Activated CD8-positive, alpha-beta memory T cell treated with anti-CD3 and anti-CD28 coated beads, Interleukin-2, amount 50 U/mL, for 24 hours (primary cell): Measurements from ENCODE around the gene VIPR2.

Source experiments
- DNase-seq: peaks from one replicate; pipeline ENCODE4 v3.0.0-alpha.2; 2020; ENCODE audit errors: extremely low read depth

Gene VIPR2

DNA sequence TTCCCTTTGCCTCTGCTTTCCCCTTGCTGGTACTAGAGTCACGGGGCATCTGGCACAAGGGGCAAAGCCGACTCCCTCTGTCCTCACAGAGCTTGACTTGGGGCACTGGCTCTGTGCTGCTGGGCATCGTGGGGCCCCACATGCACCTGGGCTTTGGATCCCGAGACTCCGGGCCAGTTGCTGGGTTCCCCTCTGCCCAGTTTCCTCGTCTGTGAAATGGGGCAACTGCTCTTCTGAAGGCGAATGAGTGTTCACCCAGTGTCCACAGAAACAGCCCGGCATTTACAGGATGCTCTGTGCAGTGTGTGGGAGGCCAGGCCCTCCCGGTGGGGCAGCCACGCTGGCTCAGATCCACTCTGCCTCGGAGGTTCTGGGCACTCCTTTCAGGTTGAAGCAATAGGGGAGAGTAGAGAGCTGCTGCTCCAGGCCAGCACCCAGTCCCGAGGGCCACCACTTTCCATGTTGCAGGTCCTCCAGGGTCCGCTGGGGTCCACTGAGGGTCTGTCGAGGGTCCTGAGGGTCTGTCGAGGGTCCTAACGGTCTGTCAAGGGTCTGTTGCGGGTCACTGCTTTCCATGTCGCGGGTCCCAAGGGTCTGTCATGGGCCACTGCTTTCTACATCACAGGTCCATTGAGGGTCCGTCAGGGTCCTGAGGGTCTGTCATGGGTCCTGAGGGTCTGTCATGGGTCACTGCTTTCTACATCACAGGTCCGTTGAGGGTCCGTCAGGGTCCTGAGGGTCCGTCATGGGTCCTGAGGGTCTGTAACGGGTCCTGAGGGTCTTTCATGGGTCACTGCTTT lies 103.6 kb downstream of the VIPR2 start:
- no peak for DNase-seq

DNA sequence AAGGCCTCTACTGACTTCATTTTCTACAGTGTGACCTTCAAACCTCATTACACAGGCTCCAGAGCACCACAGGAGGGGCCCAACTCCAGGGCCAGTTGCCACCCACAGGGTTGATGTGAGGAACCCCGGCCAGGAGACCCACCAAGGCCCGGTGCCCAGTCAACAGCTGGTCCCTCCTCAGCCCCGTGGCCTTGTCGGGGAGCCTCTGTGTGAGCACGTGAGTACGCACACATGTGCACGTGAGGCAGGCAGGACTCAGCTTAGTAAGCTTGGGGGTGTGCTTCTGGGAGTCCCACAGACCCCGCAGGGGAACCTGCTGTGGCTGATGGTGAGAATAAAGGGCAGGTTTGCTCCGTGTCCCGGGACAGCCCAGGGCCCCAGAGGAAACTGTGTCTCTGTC lies 104.5 kb downstream of the VIPR2 start:
- no peak for DNase-seq

DNA sequence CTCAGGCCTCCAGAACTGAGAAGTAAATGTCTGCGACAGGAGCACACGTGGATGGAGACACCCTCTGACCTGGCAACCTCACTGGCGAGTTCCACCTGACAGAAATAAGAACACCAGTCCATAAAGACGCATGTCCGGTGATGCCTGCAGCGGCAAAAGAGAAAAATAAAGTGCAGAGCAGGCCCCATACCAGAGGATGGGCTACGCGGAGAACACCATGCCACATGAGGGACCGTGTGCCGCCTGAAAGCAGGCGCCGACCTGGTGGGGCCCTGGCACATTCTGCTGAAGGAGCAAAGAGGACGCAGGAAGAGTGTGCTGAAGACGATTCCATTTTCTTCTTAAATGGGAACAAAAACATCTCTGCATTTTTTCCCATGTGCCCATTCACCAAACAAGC lies 105.0 kb downstream of the VIPR2 start:
- no peak for DNase-seq

DNA sequence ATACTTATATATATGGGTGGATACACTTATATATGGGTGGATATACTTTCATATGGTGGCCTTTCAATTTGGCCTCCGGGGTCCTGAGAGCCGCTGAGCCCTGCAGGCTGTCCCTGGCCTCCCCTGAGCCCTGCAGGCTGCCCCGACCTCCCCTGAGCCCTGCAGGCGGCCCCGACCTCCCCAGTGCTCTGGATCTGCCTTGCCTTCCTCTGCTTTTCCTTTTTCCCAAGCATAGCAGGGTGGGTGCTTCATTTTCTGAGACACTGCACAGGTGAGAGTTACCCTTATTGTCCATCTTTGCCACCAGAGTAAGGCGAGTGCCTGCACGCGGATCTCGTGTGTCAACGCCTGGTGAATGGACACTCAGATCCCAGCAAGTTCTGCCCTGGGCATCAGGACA lies 106.6 kb downstream of the VIPR2 start:
- DNase-seq = no peak

DNA sequence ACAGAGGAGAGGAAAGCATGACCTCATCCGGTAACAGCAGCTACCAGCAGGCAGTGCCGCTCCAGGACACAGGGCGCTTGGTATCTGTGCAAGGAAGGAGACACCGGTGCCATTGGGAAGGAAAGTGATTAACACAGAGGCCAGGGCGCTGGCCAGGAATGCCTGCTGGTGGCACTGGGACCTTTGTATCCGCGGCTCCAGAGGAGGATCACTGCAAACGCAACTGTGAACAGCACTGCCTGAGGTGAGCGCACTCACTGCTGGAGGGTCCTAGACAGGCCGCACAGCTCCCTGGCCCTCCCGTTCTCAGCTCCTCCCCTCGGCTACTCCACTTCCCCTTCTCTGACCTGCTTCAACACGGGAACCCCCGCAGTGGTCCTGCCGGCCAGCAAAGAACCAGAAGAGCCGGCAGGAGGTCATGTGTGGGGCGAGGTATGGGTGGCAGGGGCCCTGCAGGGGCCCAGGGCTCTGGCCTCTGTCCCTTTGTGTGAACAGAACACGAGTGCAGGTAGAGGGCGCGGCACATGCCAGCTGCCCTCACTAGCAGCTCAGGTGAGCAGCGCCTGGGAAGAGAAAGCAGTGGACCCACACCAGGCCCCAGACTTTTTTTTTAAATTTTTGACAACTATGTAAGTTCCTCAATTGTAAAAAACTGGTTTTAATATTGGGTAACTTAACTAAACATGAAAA lies 107.6 kb downstream of the VIPR2 start:
- DNase-seq = no peak

DNA sequence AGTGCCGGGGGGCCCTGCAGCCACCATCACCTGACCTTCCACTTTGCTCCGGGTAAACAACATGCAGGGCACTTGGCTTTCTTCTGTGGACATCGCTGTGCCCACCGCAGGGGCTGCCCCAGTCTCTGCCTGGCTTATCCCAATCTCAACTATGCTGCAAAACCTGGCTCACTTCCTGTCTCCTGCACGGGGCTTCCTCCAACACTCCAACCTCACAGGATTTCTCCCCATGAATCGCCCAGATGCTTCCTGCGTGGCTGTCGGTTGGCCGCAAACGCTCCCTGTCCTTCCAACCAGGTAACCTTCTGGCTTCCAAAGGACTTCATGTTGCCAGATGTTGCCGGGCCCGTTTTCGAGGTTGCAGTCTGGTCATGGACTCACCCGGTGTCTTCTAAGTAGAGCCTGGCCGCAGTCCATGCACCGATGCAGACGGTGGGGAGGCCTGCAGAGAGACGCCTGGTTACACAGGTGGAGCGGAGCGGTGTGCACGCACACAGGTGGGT lies 109.0 kb downstream of the VIPR2 start:
- no peak for DNase-seq

DNA sequence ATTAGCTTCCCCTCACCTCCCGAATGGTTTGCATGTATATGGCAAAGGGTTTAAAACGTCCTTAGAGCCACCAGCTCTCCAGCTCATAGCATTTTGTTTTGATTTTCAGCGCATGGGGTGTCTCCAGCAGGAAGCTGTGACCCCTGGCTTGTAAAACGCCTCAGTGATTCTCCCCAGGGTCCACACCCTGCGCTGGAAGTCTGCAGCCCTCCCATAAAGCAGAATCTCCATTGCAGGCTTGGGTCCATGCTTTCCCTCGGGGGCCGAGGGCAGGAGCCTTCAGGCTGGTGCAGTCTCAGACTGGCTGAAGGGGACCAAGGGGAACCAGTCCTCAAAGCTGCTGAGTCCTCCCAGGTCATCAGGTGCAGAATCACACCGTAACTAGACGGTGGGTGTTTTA lies 109.7 kb downstream of the VIPR2 start:
- no peak for DNase-seq

DNA sequence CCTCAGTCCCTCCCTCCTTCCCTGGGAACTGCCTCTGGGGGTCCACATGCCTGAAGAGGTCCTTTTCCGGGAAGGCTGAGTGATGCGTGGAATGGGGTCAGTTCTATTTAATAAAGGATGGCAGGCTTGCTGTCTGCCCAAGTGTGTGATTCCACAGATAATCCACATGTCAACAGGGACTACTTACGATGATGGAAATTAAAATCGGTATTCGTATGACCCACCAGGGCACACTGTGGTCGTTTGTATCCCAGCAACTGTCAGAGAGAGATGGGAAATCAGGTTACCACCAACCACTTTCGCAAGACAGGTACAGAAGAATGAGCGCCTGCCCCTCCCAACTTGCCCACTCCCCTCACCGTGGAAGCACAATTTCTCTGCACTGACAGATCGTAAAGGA lies 110.3 kb downstream of the VIPR2 start:
- DNase-seq = no peak

DNA sequence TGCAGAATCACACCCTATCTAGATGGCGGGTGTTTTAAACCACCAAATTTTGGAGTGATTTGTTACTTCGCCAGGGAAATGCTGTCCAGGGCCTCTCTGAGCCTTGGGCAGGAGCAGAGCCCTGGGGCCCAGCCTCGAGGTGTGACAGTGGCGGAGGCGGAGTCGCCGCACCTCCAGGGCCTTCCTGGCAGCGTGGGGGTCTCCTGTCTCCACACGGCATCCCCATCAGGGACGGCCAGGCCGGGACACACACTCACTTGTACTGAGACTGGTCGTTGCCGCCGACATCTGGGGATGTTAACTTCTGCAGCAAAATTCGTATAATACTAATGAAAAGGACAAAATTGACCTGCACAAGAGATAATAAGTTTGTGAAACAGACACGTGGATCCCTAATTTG lies 110.7 kb downstream of the VIPR2 start:
- DNase-seq = no peak

DNA sequence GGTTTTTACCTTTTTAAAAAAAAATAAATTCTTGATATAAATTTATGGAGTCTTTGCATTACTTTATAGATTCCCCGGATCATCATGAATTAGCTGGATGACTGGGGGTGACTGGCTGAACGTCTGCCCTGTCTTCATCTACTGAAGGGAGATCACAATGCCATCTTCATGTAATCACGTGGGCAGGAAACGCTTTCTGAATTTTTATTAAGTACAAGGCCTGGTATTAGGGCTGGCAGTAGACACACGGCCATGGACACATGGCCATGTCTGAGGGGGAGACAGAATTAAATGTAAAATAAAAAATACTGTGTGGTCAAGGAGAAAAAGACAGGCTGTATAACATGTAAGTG lies 111.2 kb downstream of the VIPR2 start:
- no peak for DNase-seq

DNA sequence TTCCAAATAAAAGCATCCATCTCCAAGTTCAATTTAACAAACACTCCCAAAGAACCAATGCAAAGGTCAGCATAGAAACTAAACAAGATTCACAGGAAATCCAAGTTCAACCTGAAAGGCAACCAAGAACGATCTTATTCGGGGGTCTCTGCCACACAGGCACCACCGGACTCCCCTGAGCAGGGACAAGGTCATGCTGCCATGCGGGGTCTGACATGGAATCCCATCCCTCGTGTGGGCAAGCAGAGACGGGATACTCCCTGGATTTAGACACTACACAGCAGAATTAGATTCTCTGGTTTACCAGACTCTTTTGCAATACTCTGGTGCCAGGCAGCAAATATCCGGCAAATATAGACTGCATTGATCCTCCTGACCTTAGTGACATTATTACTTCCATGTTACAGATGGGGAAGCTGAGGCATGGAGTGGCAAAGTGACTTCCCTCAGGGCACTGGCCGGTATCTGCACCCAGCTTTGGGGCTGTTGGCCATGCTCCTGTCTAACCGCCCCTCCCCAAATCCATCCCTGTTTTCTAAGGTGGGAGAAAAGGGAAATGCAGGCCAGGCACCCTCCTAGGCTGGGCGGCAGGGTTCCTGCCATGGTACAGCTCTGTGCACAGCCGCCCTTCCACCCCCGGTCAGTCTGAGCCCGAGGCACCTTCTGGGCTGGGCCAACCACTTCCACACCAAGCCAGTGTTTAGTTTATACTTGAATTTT lies 111.8 kb downstream of the VIPR2 start:
- no peak for DNase-seq

DNA sequence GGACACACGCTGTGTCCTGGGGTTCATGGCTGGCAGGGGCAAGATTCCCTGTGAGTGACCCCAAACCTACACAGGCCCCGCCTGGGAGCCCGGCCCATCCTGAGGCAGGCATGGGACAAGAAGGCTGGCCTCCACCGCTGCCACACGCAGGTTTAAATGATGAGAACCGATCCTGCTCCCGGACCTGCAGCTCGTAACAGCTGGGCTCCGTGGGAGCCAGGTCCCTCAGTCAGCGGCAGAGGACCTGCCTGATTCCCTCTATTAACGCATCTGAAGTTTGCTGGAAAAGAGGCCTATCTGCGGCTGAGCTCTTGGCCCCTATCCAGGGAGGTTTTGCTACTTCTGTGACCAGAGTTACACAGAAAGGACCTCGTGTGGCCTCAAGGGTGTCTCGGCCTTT lies 112.3 kb downstream of the VIPR2 start:
- no peak for DNase-seq

DNA sequence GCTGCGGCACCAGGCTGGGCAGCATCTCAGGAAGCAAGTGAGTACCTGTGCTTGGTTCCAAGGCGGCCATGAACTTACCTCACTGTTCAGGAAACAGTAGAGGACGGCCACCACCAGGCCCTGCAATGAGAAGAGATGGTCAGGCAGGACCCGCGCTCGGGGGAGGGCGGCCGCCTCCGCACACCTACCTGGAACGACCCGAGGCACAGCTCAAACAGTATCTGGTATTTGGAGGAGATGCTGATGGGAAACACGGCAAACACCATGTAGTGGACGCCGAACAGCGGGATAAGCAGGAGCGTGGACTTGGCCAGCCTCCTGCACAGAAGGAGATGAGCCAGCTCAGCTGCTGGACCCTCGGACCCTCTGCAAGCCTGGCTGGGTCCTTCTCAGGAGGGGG lies 112.9 kb downstream of the VIPR2 start:
- no peak for DNase-seq

DNA sequence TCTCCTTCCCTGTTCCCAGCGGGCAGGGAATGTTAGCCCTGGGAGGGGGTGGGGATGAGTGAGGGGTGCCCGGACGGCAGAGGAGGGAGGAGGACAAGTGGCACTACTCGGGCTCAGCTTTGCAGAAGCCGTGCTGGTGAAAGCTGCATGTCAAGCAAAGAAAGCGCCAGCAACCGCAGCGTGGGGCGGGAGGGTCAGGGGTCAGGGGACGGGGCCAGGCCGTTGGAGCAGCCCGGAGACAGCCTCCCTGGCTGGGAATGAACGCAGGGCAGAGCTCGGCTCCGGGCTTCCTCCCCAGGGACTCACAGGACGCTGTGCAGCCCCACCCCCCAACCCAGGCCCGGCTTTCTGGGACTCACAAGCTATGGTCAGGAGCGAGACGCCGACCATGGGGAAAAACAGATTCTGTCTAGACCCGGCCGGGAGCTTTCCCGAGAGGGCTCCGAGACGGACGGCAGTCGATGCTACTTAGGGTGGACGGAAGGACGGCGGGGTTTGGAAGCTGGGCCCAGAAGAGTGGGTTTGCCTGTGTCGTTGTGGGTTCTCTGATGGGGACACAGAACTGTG lies 113.4 kb downstream of the VIPR2 start:
- no peak for DNase-seq

DNA sequence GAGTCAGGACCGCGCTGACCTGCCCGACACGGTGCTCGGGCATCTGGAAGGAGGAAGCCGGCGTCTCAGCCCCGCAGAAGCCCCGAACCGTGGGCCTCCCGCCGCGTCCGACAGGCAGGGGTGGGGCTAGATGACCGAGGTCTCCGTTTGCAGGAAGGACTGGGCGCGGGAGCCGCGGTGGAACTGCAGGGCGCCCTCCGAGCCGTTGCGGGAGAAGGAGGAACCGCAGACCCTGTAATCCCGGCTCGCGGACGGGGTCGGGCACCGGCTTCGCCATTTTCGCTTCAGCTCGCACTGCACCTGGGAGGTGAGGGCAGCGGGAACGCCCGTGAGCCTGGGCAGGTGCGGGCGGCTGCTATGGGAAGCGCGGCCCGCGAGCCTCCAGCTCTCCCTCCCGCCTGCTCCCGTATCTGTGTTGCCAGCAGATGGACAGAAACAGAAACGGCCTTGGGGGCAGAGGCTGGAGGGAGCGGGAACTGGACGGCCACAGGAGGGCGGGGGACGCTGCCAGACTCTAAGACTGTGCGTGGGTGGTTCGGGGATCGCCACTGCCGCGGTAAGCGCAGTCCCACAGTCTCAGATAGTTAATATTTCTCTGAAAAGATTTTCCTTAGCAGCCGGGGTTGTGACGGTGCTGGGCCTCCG lies 114.1 kb downstream of the VIPR2 start:
- no peak for DNase-seq

DNA sequence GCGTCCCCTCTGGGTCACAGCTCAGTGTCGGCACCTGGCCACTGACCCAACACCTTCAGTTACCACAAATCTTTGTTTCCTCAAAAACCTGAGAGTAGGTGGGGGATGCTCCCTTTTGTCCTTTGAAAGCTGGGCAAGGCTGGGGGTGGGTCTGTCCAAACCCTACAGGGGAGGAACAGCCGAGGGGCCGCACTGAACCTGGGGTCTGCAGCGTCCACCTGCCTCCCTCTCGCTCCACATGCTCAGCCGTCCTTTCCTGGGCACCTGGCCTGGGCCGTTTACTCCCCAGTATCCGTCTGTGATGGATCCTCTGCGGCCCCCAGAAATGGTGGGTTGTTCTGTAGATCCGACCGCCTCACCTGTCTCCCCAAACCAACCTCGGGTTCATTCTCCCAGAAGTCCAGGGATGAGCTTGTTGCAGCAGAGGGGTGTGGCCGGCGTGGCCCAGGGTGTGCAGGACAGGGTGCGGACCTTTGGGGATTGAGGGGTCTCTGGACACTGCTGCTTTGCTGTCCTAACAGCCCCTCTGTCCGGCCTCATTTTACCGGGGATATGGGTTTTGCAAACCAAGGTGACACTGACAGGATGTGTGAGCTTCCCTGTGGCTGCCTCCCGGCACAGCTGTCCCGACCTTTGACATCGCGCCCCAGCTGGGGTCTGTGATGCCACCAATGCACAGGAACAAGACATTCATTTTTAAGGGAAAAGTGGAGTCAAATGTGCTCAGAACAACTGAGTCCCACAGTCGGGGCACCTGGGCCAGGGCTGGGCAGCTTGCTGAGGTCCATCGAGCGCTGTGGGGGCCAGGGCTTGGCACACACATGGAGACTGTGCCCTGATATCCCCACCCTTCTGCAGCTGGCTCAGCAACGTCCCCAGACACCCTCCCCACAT lies 115.9 kb downstream of the VIPR2 start:
- no peak for DNase-seq

DNA sequence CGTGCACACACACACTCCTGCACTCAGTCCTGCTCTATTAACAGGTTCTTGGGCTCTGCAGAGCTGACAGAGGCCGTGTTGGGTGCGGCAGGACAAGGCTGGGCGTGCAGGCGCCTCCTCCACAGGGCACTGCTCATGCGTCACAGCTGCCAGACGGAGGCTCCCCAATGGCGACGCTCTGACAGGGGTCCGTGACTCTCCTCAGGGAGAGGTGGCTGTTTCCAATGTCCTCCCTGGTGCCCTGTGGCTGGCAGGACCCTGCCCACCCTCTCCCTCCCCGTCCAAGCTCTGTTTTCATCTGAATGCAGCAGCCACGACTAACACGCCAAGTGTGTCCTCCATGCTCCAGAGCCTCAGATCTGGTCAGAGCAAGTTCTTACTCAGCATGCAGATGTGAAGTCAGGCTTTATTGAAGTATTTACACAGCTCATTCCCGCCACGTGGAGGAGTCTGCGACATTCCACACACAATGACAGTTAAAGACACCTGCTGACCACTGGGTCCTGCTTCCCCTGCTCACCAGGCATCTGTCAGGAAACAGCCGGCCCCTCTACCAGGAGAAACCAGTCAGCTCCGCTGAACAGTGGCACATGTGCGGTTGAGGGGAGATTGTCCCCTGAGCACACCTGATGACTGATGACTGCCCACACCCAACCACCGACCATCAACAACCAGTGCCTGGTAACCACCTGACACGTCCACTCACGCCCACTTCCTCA lies 116.7 kb downstream of the VIPR2 start:
- DNase-seq = no peak

DNA sequence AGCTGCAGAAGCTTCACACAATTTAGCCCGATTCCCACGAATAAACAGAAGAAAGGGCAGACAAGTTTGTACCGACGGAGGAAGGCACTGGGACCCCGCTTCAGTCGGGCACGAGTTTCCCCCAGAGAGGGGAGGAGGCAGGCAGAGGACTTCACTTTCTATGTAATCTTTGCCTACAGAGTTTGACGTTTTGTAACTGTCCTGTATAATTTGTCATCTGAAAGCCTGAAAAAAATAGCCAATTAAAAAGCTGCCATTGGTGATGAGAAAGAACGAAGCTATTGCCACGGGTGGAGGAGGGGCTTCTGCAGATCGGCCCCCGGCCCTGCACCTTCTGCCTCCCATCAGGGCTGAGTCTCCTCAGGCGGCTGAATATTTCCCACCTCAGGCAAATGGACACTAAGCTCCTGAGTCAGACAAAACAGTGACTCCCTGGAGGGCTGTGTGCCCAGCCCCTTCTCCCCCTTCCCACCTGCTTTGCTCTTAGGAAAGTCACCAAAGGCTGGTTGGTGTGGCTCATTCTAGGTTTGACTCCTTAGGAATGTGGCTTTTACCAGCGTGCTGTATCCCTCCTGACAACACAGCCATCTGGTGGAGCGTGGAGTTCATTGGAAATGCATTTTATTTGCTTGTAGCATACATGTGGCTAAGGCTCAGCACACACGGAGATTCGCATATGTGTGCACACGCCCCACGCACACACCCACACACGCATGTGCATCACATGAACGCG lies 117.4 kb downstream of the VIPR2 start:
- DNase-seq = no peak

DNA sequence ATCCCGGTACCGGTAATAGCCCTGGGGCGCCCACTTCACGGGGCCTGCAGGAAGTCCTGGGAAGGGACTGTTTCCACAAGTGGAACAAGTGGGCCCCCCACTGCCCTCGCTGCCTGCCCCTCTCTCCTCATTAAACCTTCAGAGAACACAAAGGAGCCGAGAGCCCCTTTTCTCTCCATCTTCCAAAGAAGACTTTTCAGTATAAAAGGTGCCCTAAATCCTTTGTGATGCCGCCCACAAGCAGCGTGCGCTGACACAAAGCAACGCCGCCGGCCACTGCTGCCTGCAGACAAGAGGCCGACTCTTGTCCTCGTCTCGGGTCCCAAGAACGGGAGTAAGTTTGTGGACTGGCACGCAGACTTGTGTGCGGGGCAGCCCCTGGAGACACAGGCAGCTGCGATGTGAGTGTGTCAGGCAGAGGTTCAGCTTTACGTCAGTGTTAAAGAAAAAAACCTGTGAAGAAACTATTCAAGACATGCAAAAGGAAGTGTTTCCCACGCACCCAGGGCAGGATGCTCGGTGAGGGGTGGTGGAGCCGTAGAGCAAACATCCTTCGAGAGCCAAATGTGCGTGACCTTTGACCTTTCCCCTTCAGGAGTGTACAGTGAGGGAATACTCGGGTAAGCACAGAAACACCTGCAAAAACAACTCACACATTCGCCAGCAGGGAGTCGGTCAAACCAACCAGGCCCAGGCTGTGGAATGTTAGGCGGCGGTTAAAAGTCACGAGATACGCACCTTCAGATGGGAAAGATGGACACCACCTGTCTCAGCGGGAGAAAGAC lies 118.2 kb downstream of the VIPR2 start:
- DNase-seq = no peak
